NCI-H1436 treated with DMSO at 0.1 percent for 48 hours (cell line): ENCODE results near the gene ZBED4.
A peak's percentile ranks its signal among the peaks of the same experiment; 100 is the strongest.

Experiments
- DNase-seq: peaks from one replicate; lab custom pipeline; 2025; lab: John Stamatoyannopoulos, UW

Gene ZBED4

GRCh38 chr22:49936018-49936972 is 82.7 kb downstream of the ZBED4 start:
- peak; percentile 28 for DNase-seq

- no peak for DNase-seq
Measured at GRCh38 chr22:49936973-49937757, 83.5 kb downstream of the ZBED4 start.

- no peak for DNase-seq
Measured at GRCh38 chr22:49937758-49938564, 84.3 kb downstream of the ZBED4 start.

GRCh38 chr22:49938565-49939136 is 85.0 kb downstream of the ZBED4 start:
- DNase-seq: no peak
